Parathyroid adenoma (tissue), 2 donors: Measurements from ENCODE around the gene HOXC11.

Experiments used
- H2AFZ ChIP-seq: fragments of 300-600 bp; sonication (generic); one replicate; pipeline ENCODE4 v1.7.0; 2017; ENCODE audit warnings: antibody characterized with exemption, mild to moderate bottlenecking
- H3K27ac ChIP-seq: fragments of 300-600 bp; sonication (generic); one replicate; pipeline ENCODE4 v1.7.0; 2017
- H3K27me3 ChIP-seq: fragments of 300-600 bp; sonication (generic); one replicate; pipeline ENCODE4 v1.7.0; 2017; ENCODE audit warnings: low read length; ENCODE audit not compliant: control insufficient read depth, insufficient read depth
- H3K36me3 ChIP-seq: fragments of 300-600 bp; sonication (generic); one replicate; pipeline ENCODE4 v1.7.0; 2017; ENCODE audit warnings: low read length; ENCODE audit not compliant: control insufficient read depth, insufficient read depth
- H3K4me1 ChIP-seq: fragments of 300-600 bp; sonication (generic); one replicate; pipeline ENCODE4 v1.7.0; 2017; ENCODE audit warnings: control low read depth
- H3K4me2 ChIP-seq: fragments of 300-600 bp; sonication (generic); one replicate; pipeline ENCODE4 v1.7.0; 2017; ENCODE audit warnings: low read length
- H3K4me3 ChIP-seq: fragments of 300-600 bp; sonication (generic); one replicate; pipeline ENCODE4 v1.7.0; 2017; ENCODE audit warnings: low read depth, low read length
- H3K79me2 ChIP-seq: fragments of 300-600 bp; sonication (generic); one replicate; pipeline ENCODE4 v1.7.0; 2017; ENCODE audit warnings: control low read depth
- H3K9ac ChIP-seq: fragments of 300-600 bp; sonication (generic); one replicate; pipeline ENCODE4 v1.7.0; 2017; ENCODE audit warnings: mild to moderate bottlenecking
- H3K9me3 ChIP-seq: fragments of 300-600 bp; sonication (generic); one replicate; pipeline ENCODE4 v1.7.0; 2017; ENCODE audit warnings: low read length; ENCODE audit not compliant: control insufficient read depth
- TF ChIP-seq, protein P1 (sequence below): fragments of 300-600 bp; sonication (generic); IDR thresholded peaks from one replicate; pipeline ENCODE4 v1.7.0; 2017; ENCODE audit warnings: antibody characterized with exemption, mild to moderate bottlenecking
- donor health status: primary hyperparathyroidism.

The HOXC11 gene

DNA sequence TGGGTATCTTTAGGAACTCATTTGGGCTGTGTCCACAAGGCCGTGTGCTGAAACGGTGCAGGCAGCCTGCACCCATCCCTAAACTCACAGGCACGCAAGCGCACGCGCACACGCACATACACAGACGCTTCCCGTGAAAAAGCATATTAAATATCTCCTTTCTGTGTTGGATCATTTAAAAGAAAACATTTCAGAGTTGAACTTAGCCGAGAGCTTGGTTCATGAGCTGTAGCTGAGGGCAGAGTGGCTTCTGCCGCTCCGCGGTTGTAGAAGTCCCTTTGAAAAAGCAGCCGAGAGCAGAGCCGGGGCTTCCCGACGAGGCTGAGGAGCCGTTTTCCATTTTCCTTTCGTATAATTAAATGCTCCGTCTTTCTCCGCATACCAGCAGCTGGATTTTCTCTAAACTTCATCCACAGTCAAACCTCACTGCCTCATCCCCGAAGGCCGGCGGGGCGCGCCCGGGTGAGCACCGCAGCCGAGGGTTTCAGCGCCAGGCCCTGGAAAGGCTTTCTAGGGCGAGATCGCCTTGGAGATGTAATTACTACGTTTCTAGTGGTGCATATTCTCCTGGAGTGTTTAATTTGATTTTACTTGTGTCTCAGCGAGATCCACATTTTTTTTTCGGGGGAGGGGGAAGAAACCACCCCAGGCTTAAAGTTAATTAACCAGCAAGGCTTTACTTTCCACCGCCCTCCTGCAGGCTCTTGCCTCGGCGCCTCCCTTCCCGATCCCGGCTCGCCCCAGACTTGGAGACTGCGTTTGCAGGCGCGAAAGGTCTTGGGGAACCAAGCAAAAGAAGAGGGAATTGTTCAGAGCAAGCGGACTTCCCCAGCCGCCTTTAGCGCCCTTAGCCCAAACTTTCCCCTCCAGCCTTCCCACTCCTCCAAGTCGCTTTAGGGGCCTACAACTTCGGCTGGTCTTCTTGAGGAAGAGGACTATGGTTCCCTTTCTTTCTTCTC lies 37.3 kb upstream of the HOXC11 start:
- H3K27me3 ChIP-seq: peaks cover 32% of the 10 kb centered on the region
- H3K4me1 ChIP-seq: no peaks in the 10 kb centered on the region
- H3K9ac ChIP-seq: no peak overlapping the region
- no peak overlapping the region for H3K4me3 ChIP-seq
- no peaks in the 10 kb centered on the region for H3K79me2 ChIP-seq
- H2AFZ ChIP-seq: no peak overlapping the region
- H3K27ac ChIP-seq: no peak overlapping the region
- H3K9me3 ChIP-seq: no peaks in the 10 kb centered on the region
- H3K36me3 ChIP-seq: no peaks in the 10 kb centered on the region
- no peak overlapping the region for H3K4me2 ChIP-seq
- TF ChIP-seq, protein P1, sequence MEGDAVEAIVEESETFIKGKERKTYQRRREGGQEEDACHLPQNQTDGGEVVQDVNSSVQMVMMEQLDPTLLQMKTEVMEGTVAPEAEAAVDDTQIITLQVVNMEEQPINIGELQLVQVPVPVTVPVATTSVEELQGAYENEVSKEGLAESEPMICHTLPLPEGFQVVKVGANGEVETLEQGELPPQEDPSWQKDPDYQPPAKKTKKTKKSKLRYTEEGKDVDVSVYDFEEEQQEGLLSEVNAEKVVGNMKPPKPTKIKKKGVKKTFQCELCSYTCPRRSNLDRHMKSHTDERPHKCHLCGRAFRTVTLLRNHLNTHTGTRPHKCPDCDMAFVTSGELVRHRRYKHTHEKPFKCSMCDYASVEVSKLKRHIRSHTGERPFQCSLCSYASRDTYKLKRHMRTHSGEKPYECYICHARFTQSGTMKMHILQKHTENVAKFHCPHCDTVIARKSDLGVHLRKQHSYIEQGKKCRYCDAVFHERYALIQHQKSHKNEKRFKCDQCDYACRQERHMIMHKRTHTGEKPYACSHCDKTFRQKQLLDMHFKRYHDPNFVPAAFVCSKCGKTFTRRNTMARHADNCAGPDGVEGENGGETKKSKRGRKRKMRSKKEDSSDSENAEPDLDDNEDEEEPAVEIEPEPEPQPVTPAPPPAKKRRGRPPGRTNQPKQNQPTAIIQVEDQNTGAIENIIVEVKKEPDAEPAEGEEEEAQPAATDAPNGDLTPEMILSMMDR: no peak

DNA sequence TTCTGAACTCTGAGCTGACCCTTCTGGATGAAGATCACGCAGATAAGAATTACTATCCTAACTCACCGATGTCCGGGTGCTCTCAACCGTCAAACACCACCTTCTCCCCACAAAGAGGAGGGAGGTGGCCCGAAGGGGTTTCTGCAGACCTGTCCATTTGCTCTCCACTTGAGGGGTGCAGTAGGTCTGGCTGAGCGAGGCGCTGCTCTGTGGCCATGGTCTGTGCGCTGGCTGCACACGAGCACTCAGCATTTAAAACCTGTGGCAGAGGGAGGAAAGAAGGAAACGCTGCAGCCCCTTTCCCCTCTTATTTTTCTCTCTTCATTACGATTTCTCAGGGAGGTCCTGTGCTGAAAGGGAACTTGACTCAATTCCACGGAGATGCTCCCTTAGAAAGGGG lies 35.8 kb upstream of the HOXC11 start:
- no peaks in the 10 kb centered on the region for H3K4me1 ChIP-seq
- H3K9me3 ChIP-seq: no peaks in the 10 kb centered on the region
- no peak overlapping the region for H3K4me2 ChIP-seq
- no peak overlapping the region for H2AFZ ChIP-seq
- TF ChIP-seq, protein P1: no peak
- H3K9ac ChIP-seq: no peak overlapping the region
- H3K4me3 ChIP-seq: no peak overlapping the region
- peaks cover 28% of the 10 kb centered on the region for H3K27me3 ChIP-seq
- no peak overlapping the region for H3K27ac ChIP-seq
- H3K36me3 ChIP-seq: no peaks in the 10 kb centered on the region
- H3K79me2 ChIP-seq: no peaks in the 10 kb centered on the region

DNA sequence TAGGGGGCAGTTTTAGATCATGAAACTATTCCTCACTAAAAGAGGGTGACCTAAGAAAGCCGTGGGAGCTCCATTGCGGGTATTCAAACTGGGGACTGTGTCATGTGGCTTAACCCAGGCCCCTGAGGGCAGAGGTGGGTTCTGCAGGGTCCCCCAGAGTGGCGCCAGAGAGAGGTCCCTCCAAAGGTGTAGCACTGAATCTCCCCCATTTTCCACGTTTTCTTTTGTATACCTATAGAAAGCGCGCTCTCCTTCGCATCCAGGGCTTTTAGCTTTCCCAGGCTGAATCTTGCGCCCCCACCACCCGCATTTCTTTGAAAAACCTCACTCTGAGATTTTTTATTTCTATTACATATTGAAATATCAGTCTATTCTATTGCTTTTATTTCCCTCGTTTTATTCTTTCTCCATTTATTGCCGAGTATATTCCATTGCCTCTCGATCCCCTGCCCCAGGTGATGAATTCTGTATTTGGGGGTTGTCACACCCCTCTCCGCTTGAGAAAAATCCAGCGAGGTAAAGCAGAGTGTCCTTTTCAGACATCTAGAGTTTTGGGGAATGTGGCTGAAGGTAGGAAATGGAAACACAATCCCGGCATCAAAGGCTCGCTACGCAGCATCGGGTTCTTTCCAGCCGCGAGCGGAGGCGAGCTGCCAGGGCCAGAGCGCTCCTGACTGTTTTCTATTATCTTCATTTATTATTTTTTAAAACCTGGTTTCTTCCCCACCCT lies 35.2 kb upstream of the HOXC11 start:
- Histone ChIP-seq H2AFZ (no peak overlapping the region), H3K4me3 (no peak overlapping the region), H3K36me3 (no peaks in the 10 kb centered on the region), H3K9ac (no peak overlapping the region), H3K79me2 (no peaks in the 10 kb centered on the region), H3K9me3 (no peaks in the 10 kb centered on the region), H3K4me2 (no peak overlapping the region), H3K4me1 (no peaks in the 10 kb centered on the region), H3K27me3 (peaks cover 28% of the 10 kb centered on the region), H3K27ac (no peak overlapping the region)
- TF ChIP-seq, protein P1: no peak

DNA sequence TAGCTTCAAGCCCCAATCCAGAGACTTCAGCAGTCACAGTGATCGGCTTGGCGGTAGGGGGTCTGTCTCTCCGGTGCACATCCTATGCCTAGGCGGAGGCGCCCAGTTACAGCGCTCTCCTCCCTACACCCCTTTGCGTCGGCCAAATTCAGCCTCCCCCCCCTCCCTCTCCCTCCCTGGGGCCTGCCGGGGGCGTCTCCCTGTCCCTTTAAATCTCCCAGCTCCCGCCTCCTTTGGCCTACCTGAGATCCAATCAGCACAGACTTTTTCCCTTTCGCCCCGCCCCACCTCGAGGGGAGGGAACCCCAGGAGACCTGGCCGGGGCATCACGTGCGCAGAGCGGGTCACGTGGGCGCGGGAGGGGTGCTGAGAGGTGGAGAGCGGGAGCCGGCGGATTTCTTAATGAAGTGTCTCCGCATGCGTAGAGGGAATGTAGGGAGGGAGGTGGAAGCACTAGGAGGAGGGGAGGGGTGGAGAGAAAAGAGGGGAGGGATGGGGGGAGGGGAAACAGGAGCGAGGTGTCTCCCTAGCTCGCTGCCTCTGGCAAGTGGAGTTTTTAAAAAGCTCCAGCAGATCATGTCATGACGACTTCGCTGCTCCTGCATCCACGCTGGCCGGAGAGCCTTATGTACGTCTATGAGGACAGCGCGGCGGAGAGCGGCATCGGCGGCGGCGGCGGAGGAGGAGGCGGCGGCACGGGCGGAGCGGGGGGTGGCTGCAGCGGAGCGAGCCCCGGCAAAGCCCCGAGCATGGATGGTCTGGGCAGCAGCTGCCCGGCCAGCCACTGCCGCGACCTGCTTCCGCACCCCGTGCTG lies 34.4 kb upstream of the HOXC11 start, which contains the start of gene HOXC13:
Gene HOXC13 (plus strand): TSS at position 506 of the 815 bp plus-strand sequence. CDS start 76 bp downstream, at position 582.
- Histone ChIP-seq H3K4me1 (no peaks in the 10 kb centered on the region), H2AFZ (no peak within 1 kb of the TSS), H3K79me2 (no peaks in the 10 kb centered on the region), H3K9me3 (no peaks in the 10 kb centered on the region), H3K9ac (no peak within 1 kb of the TSS), H3K4me3 (no peak within 1 kb of the TSS), H3K27me3 (peaks cover 28% of the 10 kb centered on the region), H3K36me3 (no peaks in the 10 kb centered on the region), H3K4me2 (no peak within 1 kb of the TSS), H3K27ac (no peak within 1 kb of the TSS)
- TF ChIP-seq, protein P1: no peak
